ENCODE results near the gene RPL7A.
A peak's percentile ranks its signal among the peaks of the same experiment; 100 is the strongest.

RPL7A gene

DNA sequence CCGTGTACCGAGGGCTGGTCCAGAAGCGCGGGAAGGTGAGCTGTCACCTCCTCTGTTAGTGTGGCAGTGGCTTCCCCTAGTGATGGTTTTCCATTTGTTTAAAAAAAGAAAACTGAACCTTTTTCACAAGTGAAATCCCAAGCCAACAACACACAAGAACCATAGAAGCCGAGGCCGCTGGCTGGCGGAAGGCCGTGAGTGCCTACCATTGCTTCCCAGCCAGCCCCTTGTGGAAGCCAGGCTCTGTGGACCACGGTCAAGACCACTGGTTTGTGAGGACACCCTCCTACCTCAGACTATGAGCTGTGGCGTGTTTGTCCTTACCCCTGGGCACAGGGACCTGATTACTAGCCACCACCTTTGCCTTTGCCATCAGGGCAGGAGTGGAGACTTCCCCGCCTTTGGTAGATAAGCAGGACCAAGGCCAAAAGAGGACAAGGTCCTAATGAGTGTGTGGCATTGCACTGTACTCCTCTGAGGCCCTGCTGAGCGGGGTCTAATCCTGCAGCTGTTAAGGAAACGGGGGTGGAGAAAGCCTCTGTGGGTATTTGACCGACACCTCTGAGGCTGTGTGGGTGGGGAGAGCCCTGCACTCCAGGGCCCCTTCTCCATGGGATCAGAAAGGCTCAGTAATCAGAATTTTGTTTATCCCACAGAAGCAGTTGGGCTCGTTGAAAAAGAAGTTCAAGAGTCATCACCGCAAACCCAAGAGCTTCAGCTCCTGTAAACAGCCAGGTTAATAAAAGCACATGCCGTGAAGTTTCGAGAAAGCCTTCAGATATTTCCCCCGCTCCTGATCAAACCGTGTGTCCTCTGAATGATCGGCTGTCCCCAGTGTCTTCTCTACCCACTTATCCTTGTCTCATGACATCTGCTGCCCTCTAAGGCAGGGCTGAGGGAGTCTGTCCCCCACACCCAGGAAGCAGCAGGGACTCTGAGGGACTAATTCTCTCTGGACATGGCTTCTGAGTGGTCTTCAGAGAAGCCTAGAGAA, 12.7 kb downstream of the RPL7A start:
- TF ChIP-seq, protein P1, sequence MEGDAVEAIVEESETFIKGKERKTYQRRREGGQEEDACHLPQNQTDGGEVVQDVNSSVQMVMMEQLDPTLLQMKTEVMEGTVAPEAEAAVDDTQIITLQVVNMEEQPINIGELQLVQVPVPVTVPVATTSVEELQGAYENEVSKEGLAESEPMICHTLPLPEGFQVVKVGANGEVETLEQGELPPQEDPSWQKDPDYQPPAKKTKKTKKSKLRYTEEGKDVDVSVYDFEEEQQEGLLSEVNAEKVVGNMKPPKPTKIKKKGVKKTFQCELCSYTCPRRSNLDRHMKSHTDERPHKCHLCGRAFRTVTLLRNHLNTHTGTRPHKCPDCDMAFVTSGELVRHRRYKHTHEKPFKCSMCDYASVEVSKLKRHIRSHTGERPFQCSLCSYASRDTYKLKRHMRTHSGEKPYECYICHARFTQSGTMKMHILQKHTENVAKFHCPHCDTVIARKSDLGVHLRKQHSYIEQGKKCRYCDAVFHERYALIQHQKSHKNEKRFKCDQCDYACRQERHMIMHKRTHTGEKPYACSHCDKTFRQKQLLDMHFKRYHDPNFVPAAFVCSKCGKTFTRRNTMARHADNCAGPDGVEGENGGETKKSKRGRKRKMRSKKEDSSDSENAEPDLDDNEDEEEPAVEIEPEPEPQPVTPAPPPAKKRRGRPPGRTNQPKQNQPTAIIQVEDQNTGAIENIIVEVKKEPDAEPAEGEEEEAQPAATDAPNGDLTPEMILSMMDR (IDR thresholded peaks at IDR 0.05) = no peak
- no peak for DNase-seq (ENCODE audit: low spot score)
- Histone ChIP-seq H3K4me3 (no peak overlapping the region), H3K27ac (peak overlapping the region in 1 of 2 donors; percentile 7)

DNA sequence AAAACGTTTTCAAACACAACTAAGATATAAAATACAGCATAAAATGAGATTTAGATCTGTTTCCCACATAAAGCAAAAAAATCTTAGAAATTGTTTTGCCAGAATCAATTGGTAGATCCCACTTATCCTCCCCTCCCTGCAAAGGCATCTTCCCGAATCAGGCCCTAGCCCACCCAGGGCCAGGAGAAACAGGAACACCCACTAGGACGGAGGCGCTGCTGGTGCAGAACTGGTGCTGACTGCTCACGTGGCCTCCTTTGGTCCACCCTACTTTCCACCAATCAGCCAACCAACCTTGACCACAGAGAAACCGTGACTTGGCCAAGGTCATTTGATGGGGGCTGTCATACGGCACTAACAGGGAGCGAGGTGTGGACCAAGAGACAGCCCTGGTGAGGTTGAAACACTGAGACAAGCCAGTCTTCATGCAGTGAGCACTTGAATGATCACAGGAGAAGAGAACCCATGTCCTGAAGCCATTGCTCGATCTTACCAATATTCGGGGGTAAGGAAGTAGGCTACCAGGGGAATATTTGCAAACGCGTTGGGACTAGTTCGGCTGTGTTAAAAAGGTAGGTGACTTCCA, 13.6 kb downstream of the RPL7A start:
- DNase-seq (ENCODE audit: low spot score) = no peak
- TF ChIP-seq, protein P1 (IDR thresholded peaks at IDR 0.05) = no peak
- H3K27ac ChIP-seq = no peak overlapping the region
- no peak overlapping the region for H3K4me3 ChIP-seq

DNA sequence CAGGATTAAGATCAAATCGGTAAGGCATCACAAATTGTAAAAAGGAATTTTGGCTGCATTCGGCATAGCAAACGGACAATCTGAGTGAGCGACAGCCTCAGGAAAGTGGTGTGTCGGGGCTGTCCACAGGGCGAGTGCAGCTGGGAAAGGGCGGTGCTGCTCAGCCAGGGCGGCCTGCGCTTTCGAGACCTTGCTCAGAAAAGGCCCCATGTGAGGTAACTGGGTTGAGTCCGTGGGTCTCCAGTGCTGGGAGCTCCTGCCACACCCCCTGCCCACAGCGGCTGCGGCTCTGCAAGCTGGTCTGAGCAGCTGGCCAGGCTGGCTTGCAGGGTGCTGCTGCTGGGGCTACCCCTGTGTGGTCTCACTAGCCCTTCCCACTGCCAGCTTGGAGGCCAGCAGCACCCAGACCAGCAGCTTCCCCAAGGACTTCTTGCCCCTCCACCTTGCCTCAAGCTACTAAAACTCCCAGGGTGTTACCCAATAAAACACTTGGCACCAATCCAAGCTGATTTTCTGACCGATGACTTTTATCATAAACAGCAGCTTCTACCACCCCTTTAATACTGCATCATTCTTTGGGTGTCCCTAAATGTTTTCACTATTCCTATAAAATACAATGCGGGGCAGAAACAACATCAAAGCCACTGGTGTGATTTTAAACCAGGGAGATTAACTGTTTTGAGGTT, 14.5 kb downstream of the RPL7A start:
- TF ChIP-seq, protein P1 (IDR thresholded peaks at IDR 0.05) = no peak
- Histone ChIP-seq H3K4me3 (no peak overlapping the region), H3K27ac (no peak overlapping the region)
- DNase-seq (ENCODE audit: low spot score) = no peak

DNA sequence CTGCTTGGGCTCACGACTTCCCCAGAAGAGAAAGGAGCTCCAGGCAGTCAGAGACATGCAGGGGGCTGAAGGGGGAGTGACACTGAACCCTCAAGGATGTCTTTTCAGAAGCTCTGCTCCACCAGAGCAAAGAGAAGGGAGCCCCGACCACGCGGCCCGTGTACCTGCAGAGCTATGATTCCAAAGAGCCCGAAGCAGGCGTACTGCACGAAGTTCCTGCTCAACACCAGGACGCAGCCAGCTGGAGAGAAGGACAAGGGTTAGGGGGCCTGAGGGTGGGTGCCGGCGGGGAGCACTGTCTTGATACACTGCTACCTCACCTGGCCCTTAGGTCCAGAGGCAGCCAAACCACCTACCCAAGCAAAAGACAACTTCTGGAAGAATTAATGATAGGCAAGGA, 18.4 kb downstream of the RPL7A start:
- DNase-seq (ENCODE audit: low spot score) = no peak
- TF ChIP-seq, protein P1 (IDR thresholded peaks at IDR 0.05) = no peak

DNA sequence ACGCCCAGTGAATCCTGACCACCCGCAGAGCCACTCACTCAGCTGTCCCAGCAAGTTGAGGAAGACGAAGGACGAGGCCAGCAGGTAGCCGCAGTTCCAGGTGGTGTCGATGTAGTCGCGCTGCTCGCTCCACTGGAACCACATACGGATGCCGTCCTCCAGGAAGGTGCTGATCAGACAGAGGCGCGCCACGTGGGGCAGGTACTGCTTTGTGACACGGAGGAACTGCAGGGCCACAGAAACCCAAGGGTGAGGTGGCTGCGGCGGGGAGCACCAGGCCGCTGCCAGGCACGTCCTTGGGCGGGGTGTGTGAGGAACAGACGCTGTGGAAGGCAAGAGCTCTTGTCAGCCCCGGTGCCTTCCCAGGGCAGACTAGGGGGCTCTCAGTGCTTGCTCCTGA, 19.2 kb downstream of the RPL7A start:
- Histone ChIP-seq H3K4me3 (no peak overlapping the region), H3K27ac (no peak overlapping the region)
- TF ChIP-seq, protein P1 (IDR thresholded peaks at IDR 0.05) = no peak
- no peak for DNase-seq (ENCODE audit: low spot score)

More for the DNA sequence above, 18.4 kb downstream of the RPL7A start:
- H3K4me3 ChIP-seq = no peak overlapping the region
- H3K27ac ChIP-seq = no peak overlapping the region

DNA sequence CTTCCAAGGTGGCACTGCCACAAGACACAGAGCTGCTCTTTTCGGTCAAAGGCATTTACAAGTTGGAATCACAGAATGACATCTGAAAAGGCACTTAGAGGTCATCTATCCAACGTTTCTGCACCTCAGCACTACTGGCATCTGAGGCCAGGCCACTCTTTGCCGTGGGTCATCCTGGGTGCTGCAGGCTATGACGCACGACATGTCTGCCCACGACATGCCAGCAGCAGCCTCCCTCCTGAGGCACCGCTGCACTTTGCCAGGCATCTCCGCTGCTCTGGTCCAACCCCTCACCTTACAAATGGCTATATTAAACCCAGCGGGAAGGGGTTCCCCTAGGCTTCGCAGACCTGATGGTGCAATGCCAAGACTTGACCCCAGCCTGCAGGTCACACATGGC, 19.8 kb downstream of the RPL7A start:
- no peak for DNase-seq (ENCODE audit: low spot score)
- TF ChIP-seq, protein P1 (IDR thresholded peaks at IDR 0.05) = no peak
- no peak overlapping the region for H3K4me3 ChIP-seq
- H3K27ac ChIP-seq = no peak overlapping the region

Measured in coronary artery (tissue), 2 donors.